GM23338 (cell line): ENCODE data around the gene ABI3. TPM values are rescaled to one million over a fixed set of nuclear protein-coding genes. Genes with fewer than 3 reads are reported as not detected.

ENCODE experiments used
- ATAC-seq: fragments of 200-7000 bp; cut with Tn5 transposase; 3 replicates; pipeline ENCODE4 v1.9.1; 2020
- DNase-seq: peaks from one replicate; pipeline ENCODE4 v3.0.0-alpha.2; 2015; ENCODE audit warnings: low spot score
- H2AFZ ChIP-seq: fragments of 200-600 bp; sonication (generic); 2 replicates; pipeline ENCODE4 v1.8.0; 2016; ENCODE audit warnings: antibody characterized with exemption, mild to moderate bottlenecking, moderate library complexity
- H3F3A ChIP-seq: fragments of 200-600 bp; sonication (generic); replicated peaks from 2 replicates; pipeline ENCODE4 v1.8.0; 2017; ENCODE audit warnings: antibody characterized with exemption, mixed run types, low read depth
- H3K27ac ChIP-seq: fragments of 200-600 bp; sonication (generic); 2 replicates; pipeline ENCODE4 v1.6.1; 2016; ENCODE audit warnings: low read depth
- H3K27me3 ChIP-seq: fragments of 200-600 bp; sonication (generic); 2 replicates; pipeline ENCODE4 v1.8.0; 2016; ENCODE audit warnings: mild to moderate bottlenecking, mixed run types, moderate library complexity; ENCODE audit not compliant: insufficient read depth
- H3K36me3 ChIP-seq: fragments of 200-600 bp; sonication (generic); 2 replicates; pipeline ENCODE4 v1.8.0; 2016; ENCODE audit warnings: mild to moderate bottlenecking; ENCODE audit not compliant: insufficient read depth
- H3K4me1 ChIP-seq: fragments of 200-600 bp; sonication (generic); 2 replicates; pipeline ENCODE4 v1.8.0; 2016; ENCODE audit warnings: mild to moderate bottlenecking, moderate library complexity; ENCODE audit not compliant: insufficient read depth
- H3K4me2 ChIP-seq: fragments of 200-600 bp; sonication (generic); 2 replicates; pipeline ENCODE4 v1.7.1; 2017; ENCODE audit warnings: mixed run types
- H3K4me3 ChIP-seq: fragments of 200-600 bp; sonication (generic); 2 replicates; pipeline ENCODE4 v1.6.1; 2016; ENCODE audit warnings: mixed run types
- H3K79me2 ChIP-seq: fragments of 200-600 bp; sonication (generic); replicated peaks from 2 replicates; pipeline ENCODE4 v1.8.0; 2017; ENCODE audit warnings: mild to moderate bottlenecking; ENCODE audit not compliant: insufficient read depth
- H3K9me2 ChIP-seq: fragments of 200-600 bp; sonication (generic); 2 replicates; pipeline ENCODE4 v1.8.0; 2017; ENCODE audit not compliant: insufficient read depth
- H4K20me1 ChIP-seq: fragments of 200-600 bp; sonication (generic); replicated peaks from 2 replicates; pipeline ENCODE4 v1.8.0; 2017; ENCODE audit warnings: mild to moderate bottlenecking; ENCODE audit not compliant: insufficient read depth
- H3K27ac Mint-ChIP-seq: 2 replicates; pipeline ENCODE4 v1.8.0; 2020; ENCODE audit warnings: inconsistent platforms, mild to moderate bottlenecking, moderate library complexity, mixed read lengths
- H3K27me3 Mint-ChIP-seq: 3 replicates; pipeline ENCODE4 v1.8.0; 2022; ENCODE audit warnings: low read depth, mild to moderate bottlenecking, moderate library complexity, mixed read lengths, inconsistent platforms; ENCODE audit not compliant: insufficient read depth, poor library complexity
- H3K36me3 Mint-ChIP-seq: 3 replicates; pipeline ENCODE4 v1.8.0; 2021; ENCODE audit warnings: low read depth, mild to moderate bottlenecking, inconsistent platforms, moderate library complexity, mixed read lengths
- H3K4me1 Mint-ChIP-seq: 3 replicates; pipeline ENCODE4 v1.8.0; 2020; ENCODE audit warnings: mild to moderate bottlenecking, inconsistent platforms, mixed read lengths
- H3K4me3 Mint-ChIP-seq: 3 replicates; pipeline ENCODE4 v1.8.0; 2021; ENCODE audit warnings: moderate library complexity, mild to moderate bottlenecking, inconsistent platforms, mixed read lengths
- H3K9me3 Mint-ChIP-seq: 3 replicates; pipeline ENCODE4 v1.8.0; 2020; ENCODE audit warnings: moderate library complexity, mild to moderate bottlenecking, inconsistent platforms, mixed read lengths
- CTCF ChIP-seq, 2 experiments: fragments of 200-600 bp in 1 of 2; sonication (generic) in 1 of 2; conservative IDR thresholded peaks; 2 replicates each; pipeline versions ENCODE4 v1.5.1 to v1.6.1; 2016 to 2017; ENCODE audit warnings: antibody characterized with exemption in 2 of 2, low read depth in 2 of 2, mild to moderate bottlenecking in 2 of 2, moderate library complexity in 1 of 2
- ETS1 ChIP-seq: IDR thresholded peaks from 2 replicates; pipeline ENCODE4 v1.6.1; 2016; ENCODE audit warnings: antibody characterized with exemption
- JUNB ChIP-seq: IDR thresholded peaks from one replicate; pipeline ENCODE4 v1.6.1; 2016; ENCODE audit warnings: antibody characterized with exemption; ENCODE audit not compliant: unreplicated experiment
- POLR2AphosphoS5 ChIP-seq: IDR thresholded peaks from 2 replicates; pipeline ENCODE4 v1.6.1; 2016; ENCODE audit warnings: antibody characterized with exemption, low read depth
- ZNF114 ChIP-seq: fragments of 250-450 bp; sonication (Bioruptor Pico); IDR thresholded peaks from 2 replicates; pipeline ENCODE4 v1.5.0; 2020; ENCODE audit warnings: mild to moderate bottlenecking, moderate library complexity
- ZNF462 ChIP-seq: fragments of 250-450 bp; sonication (Bioruptor Pico); IDR thresholded peaks from 2 replicates; pipeline ENCODE4 v1.5.0; 2020; ENCODE audit warnings: mild to moderate bottlenecking, moderate library complexity
- polyA plus RNA-seq: library from polyadenylated mRNA; unstranded; fragments of >200 nt; fragmentation: Nextera tagmentation; extraction: Ambion mirVana; gene quantifications from 2 replicates; pipeline ENCODE4 v1.2.1, GENCODE V29; 2016
- total RNA-seq: library from RNA; depleted of rRNA; stranded (reverse); fragments of >200 nt; shearing (Covaris generic); gene quantifications from 2 replicates; pipeline ENCODE4 v1.2.3, GENCODE V29; 2014

Gene ABI3
- total and polyA plus RNA-seq, 2 experiments from 2014 or later: 1.8 to 3.0 TPM

- Histone ChIP-seq H3F3A (no peaks in the 10 kb centered on the region), H4K20me1 (no peaks in the 10 kb centered on the region), H3K4me2 (no peak overlapping the region), H3K36me3 (no peaks in the 10 kb centered on the region), H3K27ac (no peak overlapping the region), H3K27me3 (no peaks in the 10 kb centered on the region), H3K4me1 (no peaks in the 10 kb centered on the region), H3K4me3 (no peak overlapping the region), H2AFZ (no peak overlapping the region), H3K79me2 (no peaks in the 10 kb centered on the region), H3K9me2 (no peaks in the 10 kb centered on the region)
- DNase-seq: no peak
- ATAC-seq: no peak
- H3K9me3 Mint-ChIP-seq: no peaks in the 10 kb centered on the region
- peaks cover 5% of the 10 kb centered on the region for H3K27me3 Mint-ChIP-seq
- no peaks in the 10 kb centered on the region for H3K4me1 Mint-ChIP-seq
- H3K36me3 Mint-ChIP-seq: no peaks in the 10 kb centered on the region
- H3K27ac Mint-ChIP-seq: no peak overlapping the region
- TF ChIP-seq CTCF (conservative IDR thresholded peaks at IDR 0.05; ENCODE audit: low read depth in 2 of 2): no peak
- TF ChIP-seq ETS1: no peak
- TF ChIP-seq ZNF462: no peak
- TF ChIP-seq ZNF114: no peak
- TF ChIP-seq POLR2AphosphoS5: no peak
- TF ChIP-seq JUNB: no peak
- no peak overlapping the region for H3K4me3 Mint-ChIP-seq
Observed at GRCh38 chr17:49162866-49163265, 47.6 kb upstream of the ABI3 start.
